ENCODE results near the gene ABCC1.
"Not testable (repeated sequence)": the region's sequence is repeated elsewhere in the genome, so short reads cannot be mapped to it uniquely, and the experiment has no call there.

The ABCC1 gene

DNA sequence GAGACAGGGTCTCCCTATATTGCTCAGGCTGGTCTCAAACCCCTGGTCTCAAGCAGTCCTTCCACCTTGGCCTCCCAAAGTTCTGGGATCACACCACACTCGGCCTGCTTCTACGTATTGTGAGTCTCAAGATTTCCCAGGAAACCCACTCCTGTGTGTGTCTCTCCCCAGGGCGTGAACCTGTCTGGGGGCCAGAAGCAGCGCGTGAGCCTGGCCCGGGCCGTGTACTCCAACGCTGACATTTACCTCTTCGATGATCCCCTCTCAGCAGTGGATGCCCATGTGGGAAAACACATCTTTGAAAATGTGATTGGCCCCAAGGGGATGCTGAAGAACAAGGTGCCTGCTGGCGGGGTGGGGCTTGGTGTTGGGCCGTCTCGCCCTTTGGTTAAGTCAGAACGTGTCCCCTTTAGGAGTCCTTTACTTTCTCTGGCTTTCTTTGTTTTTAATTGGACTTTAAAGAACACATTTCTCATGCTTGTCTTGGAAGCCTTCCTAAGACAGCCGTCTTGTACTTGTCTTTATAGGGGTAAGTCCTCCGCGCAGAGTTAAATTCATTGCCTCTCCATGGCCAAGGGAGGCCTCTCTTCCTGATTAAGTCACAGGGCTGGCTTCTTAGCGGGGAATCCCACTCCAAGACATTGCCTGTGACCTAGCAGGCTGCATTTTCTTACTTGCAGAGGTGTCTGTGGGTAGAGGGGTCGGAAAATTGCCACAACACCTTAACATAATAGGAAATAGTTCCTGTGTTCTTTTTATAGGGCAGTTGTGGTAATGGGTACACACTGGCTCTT is 137.4 kb downstream of the ABCC1 start:
- peak; percentile 21 for DNase-seq

DNA sequence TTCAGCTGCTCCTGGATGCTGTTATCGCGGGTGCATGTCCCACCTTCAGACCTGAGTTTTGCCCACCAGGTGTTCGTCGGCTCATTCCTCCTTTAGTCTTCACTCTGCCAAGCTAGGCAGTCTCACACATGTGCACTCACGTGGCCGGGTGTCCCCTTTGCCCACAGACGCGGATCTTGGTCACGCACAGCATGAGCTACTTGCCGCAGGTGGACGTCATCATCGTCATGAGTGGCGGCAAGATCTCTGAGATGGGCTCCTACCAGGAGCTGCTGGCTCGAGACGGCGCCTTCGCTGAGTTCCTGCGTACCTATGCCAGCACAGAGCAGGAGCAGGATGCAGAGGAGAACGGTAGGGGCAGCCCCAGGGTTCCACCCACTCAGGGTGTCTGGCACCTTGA is 140.8 kb downstream of the ABCC1 start:
- no peak for DNase-seq

DNA sequence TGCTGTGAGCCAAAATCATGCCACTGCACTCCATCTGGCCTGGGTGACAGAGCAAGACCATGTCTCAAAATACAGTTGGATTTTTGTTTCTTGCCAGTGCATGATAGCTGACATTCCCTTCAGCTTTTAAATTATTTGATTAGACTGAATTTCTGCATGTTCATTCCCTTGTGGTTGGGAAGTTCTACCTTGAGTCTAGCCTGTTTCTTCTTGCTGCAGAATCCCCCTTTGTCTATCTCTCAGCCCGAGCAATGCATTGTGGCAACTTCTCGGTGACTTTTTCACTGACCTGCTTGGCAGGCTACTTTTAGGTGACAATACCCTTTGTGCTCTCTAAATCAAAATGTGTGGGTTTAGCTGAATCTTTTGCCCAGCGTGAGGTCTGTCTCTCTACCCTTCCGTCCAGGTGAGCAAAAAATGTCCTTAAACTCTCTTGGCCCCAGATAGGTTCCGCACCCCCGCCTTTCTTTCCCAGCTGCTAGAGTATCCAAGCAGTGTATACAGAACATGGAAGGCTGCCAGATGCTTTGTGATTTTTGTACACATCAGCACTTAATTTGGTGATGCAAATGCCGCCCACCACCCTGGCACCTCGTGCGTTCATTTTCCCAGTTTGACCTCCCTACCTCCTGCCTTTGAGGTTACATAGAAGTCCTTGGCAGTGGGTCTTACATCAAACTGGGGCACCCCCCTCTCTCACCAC is 143.7 kb downstream of the ABCC1 start:
- peak; percentile 64 for DNase-seq

DNA sequence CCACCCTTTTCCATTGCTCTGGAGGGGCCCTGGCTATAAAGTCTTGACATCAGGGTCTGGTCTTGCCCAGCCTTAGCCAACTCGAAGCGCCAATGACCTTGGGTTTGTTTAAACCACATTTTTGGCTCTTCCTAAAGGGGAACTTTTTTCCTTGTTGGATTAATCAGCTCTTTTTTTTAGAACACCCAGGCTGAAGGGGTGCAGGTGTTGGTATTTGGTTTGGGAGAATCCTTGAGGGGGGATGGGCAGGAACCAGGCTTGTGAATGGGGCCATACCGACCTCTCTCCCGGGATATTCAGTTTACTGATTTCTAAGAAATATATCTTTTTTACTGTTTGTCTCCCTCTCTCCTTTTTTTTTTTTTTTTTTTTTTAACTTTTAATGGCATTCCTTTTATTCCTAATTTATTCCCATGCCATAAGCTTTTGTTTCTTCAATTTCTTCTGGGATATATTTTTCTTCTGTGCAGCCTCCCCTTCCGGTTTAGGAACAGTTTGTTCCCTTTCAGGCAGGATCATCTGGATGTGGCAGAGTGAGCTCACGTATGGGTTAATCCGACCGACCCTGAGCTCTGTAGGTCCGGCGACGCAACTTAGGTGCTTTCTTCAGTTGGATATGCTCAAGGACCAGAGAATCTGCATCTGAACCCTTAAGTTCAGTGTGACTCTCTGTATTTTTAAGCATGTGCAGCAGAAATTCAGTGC is 144.4 kb downstream of the ABCC1 start:
- no peak for DNase-seq

DNA sequence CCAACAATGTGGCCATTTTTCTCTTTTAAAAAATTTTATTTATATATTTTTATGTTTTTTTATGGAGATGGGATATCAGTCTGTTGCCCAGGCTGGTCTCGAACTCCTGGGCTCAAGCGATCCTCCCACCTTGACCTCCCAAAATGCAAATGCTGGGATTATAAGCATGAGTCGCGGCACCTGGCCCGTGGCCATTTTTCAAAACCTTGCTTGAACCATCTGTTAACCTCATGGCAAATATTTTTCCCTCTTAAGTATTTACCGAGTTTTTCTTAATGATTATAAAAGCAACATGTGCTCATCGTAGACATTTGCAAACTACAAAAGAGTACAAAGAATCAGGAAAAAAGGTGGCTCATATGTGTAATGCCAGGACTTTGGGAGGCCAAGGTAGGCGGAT is 146.2 kb downstream of the ABCC1 start:
- no peak for DNase-seq

DNA sequence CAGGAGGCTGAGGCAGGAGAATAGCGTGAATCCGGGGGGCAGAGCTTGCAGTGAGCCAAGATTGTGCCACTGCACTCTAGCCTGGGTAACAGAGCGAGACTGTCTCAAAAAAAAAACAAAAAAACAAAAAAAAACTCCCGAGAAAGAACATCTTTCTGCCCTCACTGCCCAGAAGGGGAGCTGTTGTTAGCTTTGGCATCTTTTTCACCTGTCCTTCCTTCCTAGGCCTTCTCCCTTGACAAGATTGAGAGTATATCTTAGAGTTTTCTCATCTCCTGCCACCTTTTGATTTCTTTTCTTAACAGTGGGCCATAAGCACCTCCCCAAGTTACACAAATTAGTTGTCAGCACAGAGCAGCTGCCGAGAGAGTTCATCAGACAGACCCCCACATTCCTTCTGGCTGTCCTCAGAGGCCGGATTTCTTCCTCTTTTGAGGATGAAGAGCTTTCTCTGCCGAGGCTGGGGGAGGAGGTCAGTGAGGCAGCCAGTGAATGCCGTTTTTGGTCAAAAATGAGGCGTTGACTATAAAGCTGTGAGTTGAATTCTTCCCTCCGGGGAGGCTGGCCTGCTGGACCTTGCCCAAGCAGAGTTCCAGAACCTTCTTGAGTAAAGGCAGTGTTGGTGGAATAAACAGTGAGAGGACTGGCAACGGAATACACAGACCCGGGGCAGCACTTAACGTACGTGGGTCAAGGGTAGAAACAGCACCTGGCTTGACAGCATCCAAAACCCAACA is 146.9 kb downstream of the ABCC1 start:
- no peak for DNase-seq

DNA sequence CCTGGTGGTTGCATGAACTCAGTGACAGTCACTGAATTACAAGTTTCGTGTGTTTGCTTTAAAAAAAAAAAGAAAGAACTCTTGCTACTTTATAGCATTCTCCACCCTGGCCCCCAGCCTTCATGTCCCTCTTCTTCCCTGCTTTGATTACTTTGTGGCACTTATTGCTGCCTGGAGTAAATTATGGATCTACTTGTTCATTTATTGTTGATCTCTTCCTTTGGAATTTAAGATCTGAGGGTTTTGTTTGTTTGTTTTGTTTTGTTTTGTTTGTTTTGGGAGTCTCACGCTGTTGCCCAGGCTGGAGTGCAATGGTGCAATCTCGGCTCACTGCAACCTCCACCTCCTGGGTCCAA is 147.4 kb downstream of the ABCC1 start:
- no peak for DNase-seq

DNA sequence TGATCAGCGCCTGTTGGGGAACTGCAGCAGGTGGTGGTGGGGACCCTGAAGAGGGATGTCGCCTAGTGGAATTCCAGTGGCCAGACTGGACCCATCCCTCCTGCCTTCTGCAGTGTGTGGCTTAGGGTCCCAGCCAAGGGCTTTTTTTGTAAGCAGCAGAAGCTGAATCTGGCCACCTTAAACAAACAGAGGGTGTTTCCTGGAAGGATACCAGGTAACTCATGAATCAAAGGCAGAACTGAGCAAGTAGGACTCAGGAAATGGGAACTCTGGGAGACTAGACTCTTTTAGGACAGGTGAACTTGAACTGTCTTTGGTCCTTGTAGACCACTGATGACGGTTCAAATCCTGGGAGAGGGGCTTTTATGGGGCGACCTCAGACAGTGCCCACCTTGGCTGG is 149.9 kb downstream of the ABCC1 start:
- DNase-seq: no peak

DNA sequence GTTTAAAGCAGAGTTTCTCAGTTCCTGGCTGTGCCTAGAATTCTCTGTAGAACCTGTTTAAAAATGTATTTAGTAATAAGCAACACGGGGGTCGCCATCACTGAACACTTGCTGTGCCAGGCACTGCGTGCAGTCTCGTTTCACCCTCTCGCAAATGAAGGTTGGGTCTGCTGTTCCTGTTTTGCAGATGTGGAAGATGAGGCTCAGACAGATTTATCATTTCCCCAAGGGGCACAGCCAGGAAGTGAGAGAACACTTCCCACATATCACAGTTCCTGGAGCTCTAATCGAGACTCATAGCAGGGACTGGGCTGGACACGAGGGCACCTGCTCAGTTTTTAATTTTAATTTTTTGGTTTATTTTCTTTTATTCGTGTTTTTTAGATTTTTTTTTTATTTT is 151.2 kb downstream of the ABCC1 start:
- no peak for DNase-seq

DNA sequence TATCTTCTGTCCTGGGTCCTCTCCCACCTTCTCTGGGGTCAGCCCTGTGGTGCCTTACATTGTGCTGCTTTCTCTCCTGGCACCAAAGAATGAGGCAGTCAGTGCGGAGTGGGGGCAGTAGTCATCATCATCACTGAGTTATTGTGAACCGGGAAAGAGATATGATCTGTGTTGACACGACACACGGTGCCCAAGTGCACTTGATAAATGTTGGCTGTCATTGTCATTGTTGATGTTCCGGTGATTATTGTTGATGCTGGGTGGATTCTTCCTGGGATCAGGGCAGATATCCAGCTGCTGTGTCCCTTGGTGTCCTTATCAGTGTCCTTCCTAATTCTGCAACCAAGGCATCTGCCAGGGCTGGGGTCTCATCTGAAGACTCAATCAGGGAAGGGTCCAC is 152.2 kb downstream of the ABCC1 start:
- DNase-seq: no peak

DNA sequence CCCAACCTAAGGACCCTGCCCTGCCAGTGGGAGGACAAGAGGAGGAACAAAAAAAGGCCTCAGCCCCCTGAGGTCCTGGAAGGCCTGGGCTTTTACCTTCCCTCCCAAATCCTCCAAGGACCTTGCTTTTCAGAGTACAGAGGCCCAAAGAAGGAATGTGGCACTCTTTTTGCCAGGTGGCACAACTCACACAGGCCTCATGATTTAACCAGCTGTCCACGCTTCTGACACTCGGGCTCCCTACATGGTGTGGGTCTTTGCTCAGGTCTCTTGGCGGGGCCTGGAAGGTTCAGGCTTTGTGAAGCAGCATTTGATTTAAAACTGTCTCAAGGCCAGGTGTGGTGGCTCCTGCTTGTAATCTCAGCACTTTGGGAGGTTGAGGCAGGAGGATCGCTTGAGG is 153.3 kb downstream of the ABCC1 start:
- DNase-seq: no peak

DNA sequence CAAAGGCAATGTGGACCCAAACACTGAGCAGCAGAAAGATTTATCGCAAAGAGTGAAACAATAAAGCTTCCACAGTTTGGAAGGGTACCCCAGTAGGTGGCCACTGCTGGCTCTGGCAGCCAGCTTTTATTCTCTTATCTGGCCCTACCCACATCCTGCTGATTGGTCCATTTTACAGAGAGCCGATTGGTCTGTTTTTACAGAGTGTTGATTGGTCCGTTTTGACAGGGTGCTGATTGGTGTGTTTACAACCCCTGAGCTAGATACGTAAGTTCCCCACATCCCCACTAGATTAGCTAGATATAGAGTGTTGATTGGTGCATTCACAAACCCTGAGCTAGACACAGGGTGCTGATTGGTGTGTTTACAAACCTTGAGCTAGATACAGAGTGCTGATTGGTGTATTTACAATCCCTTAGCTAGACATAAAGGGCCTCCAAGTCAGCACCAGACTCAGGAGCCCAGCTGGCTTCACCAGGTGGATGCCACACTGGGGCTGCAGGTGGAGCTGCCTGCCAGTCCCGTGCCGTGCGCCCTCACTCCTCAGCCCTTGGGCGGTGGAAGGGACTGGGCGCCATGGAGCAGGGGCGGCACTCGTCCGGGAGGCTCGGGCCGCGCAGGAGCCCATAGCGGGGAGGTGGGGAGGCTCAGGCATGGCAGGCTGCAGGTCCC is 154.9 kb downstream of the ABCC1 start:
- DNase-seq: not testable (repeated sequence)

DNA sequence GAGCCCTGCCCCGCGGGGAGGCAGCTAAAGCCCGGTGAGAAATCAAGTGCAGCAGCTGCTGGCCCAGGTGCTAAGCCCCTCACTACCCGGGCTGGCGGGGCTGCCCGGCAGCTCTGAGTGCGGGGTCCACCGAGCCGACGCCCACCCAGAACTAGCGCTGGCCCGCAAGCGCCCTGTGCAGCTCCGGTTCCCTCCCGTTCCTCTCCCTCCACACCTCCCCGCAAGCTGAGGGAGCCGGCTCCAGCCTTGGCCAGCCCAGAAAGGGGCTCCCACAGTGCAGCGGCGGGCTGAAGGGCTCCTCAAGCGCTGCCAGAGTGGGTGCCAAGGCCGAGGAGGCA is 155.4 kb downstream of the ABCC1 start:
- DNase-seq: not testable (repeated sequence)

DNA sequence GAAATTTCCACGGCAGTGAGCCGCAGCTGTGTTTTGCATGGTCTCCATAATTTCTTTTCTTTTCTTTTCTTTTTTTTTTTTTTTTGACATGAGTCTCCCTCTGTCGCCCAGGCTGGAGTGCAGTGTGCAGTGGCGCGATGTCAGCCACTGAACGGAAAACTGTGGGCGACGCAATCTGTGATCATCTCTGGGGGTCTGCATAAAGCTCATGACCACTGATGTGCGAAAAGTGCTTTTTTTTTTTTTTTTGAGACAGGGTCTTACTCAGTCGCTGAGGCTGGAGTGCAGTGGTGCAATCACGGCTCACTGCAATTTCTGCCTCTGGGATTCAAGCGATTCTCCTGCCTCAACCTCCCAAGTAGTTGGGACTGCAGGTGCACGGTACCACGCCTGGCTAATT is 156.2 kb downstream of the ABCC1 start:
- no peak for DNase-seq

DNA sequence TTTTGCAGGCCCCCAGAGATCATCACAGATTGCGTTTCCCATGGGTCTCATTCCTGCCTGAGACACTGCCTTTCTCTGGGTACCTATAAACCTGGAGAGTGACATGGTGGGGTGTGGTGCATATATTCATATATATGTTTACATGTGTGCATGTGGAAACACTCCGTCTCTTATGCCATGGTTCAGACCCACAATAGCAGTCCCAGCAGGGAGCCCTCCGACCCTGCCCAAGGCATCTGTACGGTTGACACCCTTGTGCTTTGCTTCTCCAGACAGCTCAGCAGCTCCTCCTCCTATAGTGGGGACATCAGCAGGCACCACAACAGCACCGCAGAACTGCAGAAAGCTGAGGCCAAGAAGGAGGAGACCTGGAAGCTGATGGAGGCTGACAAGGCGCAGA is 157.1 kb downstream of the ABCC1 start:
- DNase-seq: no peak

DNA sequence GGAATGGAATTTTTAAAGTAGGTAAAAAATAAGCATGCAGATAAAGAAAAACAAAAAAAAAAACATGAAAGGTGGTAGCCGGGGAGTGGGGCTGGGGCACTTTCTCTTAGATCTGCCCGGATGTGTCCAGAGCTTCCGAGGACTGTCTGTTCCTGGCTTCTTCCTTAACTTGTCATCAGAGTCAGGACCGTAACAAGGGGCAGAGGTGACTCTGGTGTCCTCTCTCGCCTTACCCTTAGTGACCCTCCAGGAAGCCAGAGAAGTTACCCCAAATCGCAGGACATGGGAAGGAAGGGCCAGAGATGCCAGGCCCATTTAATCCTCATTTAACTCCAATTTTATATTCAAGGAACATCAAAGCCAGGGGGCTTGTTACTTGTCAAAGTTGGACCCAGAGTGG is 158.4 kb downstream of the ABCC1 start:
- no peak for DNase-seq

DNA sequence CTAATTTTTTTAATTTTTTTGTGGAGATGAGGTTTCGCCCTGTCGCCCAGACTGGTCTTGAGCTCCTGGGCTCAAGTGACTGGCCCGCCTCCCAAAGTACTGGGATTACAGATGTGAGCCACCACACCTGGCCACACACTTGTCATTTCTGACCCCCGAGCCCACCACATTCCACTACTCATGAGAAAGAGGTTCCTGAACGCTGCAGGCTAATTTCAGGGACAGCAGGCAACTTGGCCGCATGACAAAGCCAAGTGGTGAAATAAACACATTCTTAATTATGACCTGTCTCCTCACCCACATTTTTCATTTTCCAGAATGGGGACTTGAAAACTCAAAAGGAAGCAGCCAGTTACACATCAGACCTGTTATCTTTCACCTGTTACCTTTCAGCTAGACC is 159.3 kb downstream of the ABCC1 start:
- DNase-seq: no peak

DNA sequence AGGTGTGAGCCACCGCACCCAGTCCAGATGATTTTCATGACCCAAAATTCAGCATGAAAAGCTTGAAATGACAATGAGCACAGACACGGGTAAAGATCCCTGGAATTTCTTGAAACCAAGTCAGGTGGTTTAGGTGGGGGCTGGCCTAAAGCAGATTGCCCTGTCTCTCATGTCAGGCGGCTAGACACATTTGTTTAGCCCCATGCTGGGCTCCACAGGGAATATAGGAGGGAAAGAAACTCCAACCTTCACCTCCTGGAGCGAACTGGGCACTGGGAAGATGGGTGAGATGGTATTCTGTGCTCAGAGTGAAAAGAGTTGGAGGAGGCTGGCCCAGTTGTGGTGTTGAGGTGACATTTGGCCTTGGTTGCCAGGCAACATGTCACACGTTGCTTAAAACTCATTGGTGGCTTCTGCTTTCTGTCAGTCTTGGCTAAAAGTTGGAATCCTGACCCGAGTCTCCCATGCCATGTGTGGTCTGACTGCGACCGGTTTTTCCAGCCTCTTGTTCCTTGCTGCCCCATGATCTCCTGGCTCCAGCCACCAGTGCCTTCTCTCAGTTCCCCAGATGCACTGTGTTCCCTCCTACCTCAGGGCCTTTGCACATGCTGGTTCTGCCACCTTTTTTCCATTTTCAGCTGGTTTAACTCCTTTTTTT is 160.2 kb downstream of the ABCC1 start:
- no peak for DNase-seq

DNA sequence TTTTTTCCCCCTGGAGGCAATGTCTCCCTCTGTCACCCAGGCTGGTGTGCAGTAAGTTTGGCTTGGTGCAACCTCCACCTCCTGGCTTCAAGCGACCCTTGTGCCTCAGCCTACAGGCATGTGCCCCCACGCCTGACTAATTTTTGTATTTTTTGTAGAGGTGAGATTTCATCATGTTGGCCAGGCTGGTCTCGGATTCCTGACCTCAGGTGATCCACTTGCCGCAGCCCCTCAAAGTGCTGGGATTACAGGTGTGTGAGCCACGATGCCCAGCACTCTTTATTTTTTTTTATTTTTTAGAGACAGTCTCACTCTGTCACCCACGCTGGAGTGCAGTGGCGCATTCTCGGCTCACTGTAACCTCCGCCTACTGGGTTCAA is 160.7 kb downstream of the ABCC1 start:
- no peak for DNase-seq

DNA sequence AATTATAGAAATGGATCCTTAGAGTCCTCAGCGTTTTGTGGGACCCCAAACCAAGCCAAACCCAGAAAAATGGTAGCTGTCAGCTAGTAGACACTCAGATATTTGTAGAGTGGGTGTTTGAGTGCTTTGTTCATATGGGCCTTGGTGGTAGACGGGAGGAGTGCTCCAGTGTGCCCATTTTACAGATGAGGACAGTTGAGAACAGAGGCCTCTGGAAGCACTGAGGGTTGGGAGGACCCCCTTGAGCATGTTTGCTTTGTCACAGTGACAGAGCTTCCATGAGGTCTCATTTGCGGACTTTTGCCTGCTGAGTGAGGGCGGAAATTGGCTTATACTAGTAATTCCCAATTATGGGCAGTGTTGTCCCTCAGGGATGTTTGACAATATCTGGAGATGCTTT is 162.2 kb downstream of the ABCC1 start:
- DNase-seq: no peak

DNA sequence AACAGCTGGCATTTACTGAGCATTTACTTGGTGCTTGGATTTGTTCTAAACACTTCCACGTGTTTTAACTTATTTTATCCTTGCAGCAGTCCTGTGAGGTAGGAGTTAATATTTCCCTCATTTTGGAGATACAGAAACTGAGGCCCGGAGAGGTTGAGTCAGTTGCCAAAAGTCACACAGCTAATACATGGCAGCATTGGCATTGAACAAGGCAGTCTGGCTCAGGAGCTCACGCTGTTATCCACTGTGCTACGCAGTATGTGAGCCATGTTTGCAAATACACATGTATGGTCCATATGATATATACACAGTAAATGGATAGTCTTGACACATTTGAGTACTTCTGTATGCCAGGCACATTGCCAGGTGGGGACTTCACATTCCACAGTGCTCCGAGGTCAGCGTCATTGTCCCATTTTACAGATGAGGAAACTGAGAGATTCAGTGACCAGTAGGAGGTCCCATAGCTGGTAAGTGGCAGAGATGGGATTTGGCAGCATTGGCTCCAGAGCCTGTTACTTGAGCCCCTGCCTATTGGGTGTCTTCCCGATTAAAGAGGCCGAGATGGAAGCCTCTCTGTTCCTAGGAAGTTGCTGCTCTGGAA is 163.1 kb downstream of the ABCC1 start:
- no peak for DNase-seq

DNA sequence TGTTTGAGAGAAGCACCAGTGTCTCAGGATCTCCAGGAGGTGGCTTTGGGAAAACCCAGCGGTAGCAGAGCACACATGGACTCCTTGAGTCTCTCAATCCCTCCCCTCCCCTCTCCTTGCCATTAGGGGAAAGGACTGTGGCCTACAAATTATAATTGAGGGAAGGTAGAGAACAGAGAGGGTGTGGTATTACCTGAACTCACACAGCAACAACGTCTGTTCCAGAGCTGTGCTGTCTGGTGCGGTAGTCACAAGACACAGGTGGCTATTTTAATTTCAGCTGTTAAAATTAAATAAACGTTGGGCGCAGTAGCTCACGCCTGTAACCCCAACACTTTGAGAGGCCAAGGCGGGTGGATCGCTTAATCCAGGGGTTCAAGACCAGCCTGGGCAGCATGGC is 163.7 kb downstream of the ABCC1 start:
- DNase-seq: no peak

Measured in NCI-H2171 (cell line).